DMS 273 (cell line): ENCODE measurements around the gene TTC23L.

ENCODE experiments used
- DNase-seq: peaks from one replicate; lab custom pipeline; 2025; ENCODE audit not compliant: unreplicated experiment; lab: John Stamatoyannopoulos, UW

TTC23L gene

DNA sequence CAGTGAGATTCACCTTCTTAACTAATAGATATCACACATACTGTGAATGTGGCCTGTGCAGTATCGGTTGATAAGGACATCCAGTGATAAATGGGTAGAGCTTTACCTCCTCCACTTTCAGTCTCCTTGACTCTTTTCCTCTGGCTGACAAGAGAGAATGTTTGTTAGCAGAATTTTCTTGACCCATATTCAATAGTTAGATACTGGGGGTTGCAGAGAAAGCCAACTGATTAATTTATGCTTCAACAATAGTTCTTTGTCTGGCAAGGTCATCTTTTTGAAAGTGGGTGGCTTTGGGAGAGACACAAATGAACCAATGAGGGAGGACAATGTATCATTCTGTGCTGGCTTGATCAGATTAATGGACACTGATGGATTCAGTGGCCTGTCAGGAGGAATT, 30.3 kb downstream of the TTC23L start:
- DNase-seq, result no peak

DNA sequence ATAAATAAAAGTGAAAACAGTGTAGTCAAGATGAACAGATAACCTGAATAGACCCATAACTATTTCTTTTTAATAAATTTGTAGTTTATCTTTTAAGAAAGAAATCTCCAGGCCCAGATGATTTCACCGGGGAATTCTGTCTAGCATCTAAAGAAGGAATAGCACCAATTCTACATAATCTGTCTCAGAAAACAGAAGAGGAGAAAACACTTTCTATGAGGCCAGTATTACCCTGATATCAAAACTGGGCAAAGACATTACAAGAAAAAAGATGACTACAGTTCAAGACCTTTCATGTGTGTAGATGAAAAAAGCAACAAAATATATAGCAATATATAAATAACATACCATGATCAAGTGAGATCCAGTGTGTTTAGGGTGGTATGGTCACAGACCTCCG, 31.4 kb downstream of the TTC23L start:
- DNase-seq, result no peak

DNA sequence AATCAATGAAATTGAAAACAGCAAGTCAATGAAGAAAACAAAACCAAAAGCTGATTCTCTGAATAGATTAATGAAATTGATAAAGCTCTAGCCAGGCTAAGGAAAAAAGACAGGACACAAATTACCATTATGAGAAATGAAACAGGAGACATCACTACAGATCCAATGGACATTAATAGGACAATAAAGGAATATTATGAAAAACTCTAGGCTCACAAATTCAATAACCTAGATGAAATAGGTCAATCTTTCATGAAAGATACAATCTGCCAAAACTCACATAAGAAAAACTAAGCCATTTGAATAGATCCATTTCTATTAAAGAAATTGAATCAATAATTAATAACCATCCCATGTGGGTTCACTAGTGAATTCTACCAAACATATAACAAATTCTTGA, 37.3 kb downstream of the TTC23L start:
- no peak for DNase-seq

DNA sequence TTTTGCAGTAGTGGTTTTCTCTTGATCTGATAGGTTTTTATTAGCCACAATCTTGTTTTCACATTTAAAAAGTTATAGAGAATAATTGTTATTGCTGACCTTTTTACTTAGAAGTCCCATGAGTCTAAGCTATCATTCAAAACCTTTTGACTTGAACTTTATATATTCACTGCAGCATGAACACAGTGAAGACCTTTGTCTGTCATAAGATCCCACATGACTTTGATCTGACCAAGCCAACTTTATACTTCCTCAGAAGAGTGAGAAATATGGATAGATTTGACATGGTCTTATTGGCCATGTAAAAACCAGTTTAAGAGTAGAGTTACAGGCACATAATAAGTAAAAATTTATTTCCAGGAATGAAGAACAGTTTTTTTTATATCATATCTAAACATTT, 42.3 kb downstream of the TTC23L start:
- no peak for DNase-seq

DNA sequence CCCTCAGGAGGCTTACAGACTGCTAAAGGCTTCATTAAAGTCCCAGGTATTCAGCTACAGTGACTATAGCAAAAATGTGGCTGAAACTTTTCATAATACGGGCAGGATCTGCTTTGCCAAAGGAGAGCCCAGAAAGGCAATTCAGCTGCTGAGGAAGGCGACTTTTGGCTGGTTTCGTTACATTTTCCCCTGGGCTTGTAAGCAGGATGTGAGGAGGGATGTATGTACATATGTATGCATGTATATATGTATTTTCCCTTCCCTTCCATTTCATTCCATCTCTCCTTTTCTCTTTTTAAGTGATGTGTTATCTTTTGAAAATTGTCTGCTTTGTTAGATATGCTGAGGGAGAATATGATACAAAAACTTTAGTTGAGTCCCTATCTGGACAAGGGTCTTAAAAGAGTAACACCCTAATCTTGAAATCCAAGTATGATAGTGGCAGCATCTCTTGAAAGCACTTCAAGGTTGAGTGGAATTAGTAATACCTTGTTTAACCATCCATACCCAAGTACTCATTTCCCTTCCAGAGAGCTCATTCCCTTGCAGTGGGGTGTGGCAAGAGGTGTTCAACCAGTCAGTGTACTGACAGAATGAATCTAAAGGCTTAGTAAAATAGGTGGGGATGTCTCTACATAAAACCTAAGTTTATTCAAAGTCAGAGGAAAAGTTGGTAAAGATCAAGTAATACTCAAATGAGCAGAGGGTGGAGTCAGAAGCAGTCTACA, 47.6 kb downstream of the TTC23L start:
- DNase-seq, result no peak

DNA sequence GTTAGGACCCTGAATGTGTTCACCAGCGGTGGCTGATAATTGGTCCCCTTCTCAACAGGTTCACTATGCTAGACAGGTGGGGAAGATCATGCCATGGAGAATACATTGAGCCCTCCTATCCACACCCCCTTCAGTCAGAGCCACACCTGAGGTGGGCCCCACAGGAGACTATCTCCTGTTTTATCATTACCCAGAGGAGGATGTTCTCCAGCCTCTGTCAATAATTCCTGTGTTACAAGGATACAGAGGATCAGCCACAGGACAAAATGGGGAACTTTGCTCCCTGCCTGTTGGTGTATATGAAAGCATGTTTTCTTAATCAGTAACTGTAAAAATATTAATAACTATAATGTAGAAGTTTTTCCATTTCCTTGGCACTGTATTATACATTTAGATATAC, 50.4 kb downstream of the TTC23L start:
- no peak for DNase-seq

- no peak for DNase-seq
Observed at GRCh38 chr5:34891981-34892380, 53.0 kb downstream of the TTC23L start.

DNA sequence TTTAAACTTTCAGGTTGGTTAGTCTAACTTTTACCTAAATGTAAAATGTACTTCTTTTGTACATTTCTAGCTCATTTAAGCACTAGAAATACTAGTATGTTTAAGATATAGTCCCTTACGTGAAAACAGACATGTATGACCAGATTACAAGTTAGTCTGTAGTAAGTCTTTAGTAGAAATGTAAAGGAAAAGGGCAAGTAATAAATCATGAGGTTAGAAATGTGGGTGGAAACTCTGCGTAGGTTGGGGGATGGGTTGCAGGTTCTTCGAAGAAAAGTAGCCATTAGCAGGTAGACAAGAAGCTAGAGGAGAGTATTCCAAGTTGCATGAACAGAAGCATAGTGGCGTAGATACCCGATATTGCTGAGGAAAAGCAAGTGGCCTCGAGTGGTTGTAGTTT, 53.5 kb downstream of the TTC23L start:
- DNase-seq, result no peak

GRCh38 chr5:34894716-34895115, 55.8 kb downstream of the TTC23L start:
- no peak for DNase-seq

DNA sequence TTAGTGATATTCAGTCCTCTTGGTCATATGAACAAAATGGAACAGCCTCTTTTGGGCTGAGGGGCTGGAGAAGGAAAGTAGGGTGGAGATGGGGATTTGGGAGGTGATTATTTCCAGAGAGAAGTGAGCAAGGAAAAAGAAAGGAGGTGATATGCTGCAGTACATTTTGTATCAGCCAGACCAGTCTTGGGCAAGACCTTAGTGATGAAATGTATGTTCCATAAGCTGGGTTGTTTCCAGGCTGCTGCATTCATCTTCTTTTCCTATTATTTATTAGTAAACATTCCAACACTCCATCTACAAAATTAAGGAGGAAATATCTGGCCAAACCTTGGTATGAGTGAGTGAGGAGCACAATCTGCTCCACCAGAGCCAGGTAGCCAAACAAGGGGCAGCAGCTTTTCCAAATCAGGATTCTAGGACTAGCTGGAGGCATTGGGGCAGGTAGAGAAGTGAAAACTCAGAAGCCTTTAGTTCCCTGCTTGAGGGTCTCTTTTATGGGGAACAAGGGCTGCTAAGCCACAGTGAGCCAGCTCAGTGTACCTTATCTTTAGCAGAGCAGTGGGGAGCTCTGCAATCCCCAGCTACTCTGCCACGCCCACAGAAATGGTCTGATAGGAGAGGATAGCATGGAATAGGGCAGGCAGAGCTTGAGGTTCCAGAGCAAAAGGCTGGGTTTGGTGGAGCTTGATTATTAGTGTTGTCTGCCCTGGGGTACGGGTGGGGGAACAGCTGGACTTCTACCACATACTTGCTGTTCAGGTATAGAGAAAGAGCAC, 56.9 kb downstream of the TTC23L start:
- no peak for DNase-seq

DNA sequence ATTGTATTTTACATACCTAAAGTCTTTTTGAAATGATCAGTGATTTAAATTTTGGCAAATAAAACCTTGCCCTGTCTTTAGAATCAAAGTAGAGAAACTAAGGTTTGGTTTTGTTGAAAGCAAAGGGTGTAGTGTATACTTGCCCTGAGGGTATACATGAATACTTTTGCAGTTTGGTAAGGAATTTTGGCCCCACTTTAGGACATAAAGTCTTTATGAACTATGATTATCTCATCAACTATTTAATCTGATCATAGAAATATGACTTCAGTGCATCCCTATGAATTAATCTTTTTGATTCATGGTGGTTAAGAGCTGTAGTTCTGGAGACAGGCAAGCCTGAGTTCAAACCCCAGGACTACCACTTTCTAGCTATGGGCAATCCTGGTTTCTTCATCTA, 58.7 kb downstream of the TTC23L start:
- DNase-seq, result no peak

DNA sequence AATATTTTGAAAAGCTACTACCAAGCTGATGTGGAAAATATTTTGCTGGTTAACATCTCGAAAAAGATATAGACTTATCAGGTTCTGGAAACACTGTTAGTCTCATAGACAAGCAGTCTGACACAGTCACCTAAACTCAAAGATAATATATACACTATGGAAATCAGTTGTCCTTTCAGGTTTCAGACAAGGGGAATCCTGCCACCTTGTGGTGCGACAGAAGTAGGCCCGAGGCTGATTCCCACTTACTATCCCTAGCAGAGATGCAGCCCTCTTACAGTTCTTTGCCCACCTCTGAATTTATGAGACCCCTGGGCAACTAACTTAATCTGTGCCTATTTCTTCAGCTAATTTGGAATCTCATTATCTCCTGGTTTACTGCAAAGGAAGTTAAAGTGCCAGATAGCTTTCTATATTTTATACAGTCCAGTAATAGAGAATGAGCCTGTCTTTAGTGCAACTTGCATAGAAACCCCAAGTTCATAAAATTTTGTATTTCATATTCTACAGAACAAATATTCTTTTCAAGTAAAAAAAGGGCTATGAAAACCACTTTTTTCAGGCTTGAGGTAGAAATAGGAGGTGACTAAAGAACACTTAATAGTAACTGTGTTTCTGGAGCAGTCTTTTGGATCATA, 59.4 kb downstream of the TTC23L start:
- DNase-seq, result peak; percentile 83

- no peak for DNase-seq
Observed at GRCh38 chr5:34899066-34899465, 60.1 kb downstream of the TTC23L start.

GRCh38 chr5:34900652-34901051, 61.7 kb downstream of the TTC23L start:
- DNase-seq, result no peak

DNA sequence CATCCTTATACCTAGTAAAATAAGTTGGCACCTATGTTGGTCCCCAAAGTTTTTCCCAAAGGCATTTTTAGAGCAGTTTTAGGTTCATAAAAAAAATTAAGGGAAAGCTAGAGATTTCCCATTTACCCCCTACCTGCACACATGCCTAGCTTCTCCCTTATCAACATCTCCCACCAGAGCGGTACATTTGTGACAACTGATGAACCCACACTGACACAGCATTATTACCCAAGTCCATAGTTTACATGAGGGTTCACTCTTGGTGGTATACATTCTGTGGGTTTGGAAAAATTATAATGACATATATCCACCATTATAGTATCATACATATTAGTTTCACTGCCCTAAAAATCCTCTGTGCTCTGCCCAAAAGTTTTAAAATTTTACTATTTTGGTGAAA, 64.3 kb downstream of the TTC23L start:
- DNase-seq, result no peak

- peak; percentile 13 for DNase-seq
Observed at GRCh38 chr5:34905564-34905963, 66.6 kb downstream of the TTC23L start.

DNA sequence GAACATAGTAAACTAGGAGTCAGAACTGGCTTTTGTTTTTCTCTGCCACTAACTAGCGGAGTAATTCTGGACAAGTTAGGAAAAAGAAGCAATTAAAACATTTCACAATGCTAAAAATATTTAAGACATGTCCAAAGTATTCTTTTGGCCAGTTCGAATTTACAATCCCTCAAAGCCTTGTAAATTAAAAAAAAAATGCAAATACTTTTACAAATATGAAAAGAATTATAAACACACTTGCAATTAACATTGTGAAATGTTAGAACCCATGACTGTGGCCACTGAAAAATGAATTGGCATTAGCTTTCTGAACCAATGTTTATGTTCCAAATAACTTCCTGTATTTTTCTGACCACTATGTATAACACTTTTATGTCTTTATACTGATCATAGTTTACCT, 74.1 kb downstream of the TTC23L start:
- DNase-seq, result no peak

GRCh38 chr5:34914671-34915138, 75.7 kb downstream of the TTC23L start:
- peak; percentile 50 for DNase-seq

DNA sequence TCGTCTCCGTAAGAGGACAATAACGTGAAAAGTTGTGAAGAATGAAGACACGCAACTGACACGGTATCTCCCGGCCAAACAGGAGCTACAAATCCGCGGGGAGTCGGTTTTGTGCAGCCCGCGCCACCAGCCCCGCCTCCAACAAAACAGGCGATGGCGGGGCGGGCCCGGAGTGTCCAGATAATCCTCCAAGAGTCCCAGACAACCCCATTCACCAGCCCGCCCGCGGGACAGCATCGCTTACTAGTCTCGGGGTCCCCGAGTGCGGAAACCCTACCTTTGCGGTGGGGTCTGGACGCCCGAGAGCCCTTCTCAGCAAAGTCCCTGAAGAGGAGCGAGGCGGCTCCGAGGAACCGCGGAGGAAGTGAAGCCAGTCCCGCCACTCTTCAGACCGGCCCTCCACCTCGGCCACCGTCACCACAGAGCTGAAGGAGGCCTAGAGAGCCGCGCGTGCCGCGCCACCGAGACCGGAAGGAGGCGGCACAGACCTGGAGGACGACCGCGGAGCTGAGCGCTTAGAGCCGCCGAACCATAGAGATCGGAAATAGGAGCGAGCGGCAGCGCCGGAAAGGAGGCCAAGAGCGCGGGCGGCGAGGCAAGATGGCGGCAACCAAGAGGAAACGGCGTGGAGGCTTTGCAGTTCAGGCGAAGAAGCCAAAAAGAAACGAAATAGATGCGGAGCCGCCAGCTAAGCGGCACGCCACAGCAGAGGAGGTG, 76.3 kb downstream of the TTC23L start, which contains the start of the genes BRIX1 and RAD1:
Gene BRIX1 (plus strand): TSS at position 573 of the 717 bp plus-strand sequence. CDS start 28 bp downstream, at position 601.
Gene RAD1 (minus strand): TSS at position 366 of the 717 bp plus-strand sequence. CDS start 612 bp downstream, outside the sequence.
- peak; percentile 99 for DNase-seq

GRCh38 chr5:34915856-34916192, 76.9 kb downstream of the TTC23L start:
- DNase-seq, result peak; percentile 61

DNA sequence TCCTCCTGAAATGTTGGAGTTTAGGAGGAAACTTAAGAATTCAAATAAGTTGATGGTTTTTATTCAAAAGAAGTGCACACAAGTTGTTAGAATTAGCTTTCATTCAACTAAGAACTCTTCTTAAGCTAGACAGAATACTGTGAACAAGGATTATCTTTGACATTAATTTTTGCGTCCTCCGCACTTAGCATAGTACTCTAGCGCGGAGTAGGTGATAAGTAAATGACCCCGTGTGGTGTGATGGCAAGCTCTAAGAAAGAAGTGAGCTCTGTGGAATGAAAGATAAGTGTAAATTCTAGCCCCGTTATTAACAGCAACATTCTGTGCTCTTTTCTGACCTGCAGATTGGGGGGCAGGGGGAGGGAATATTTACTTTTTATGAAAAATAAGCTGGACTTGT, 77.6 kb downstream of the TTC23L start:
- peak; percentile 23 for DNase-seq
